HG03060 (cell line): Measurements from ENCODE around the gene SND1.

ENCODE experiments used
- ATAC-seq: cut with Tn5 transposase; IDR thresholded peaks from one replicate; pipeline ENCODE4 v1.9.1; 2021; ENCODE audit warnings: low read depth, moderate number of reproducible peaks; ENCODE audit not compliant: unreplicated experiment

The SND1 gene

GRCh38 chr7:127682140-127682539, 30.1 kb downstream of the SND1 start:
- no peak for ATAC-seq

GRCh38 chr7:127683776-127684681, 32.0 kb downstream of the SND1 start:
- ATAC-seq = peak; percentile 67

GRCh38 chr7:127689194-127689772, 37.3 kb downstream of the SND1 start:
- ATAC-seq = no peak

GRCh38 chr7:127690337-127690736, 38.3 kb downstream of the SND1 start:
- no peak for ATAC-seq

- no peak for ATAC-seq
Observed at GRCh38 chr7:127690806-127691205, 38.8 kb downstream of the SND1 start.

- no peak for ATAC-seq
Observed at GRCh38 chr7:127692200-127692599, 40.2 kb downstream of the SND1 start.

GRCh38 chr7:127699853-127700252, 47.9 kb downstream of the SND1 start:
- ATAC-seq = no peak

GRCh38 chr7:127702052-127702652, 50.2 kb downstream of the SND1 start:
- no peak for ATAC-seq

- no peak for ATAC-seq
Observed at GRCh38 chr7:127702938-127703337, 50.9 kb downstream of the SND1 start.

- no peak for ATAC-seq
Observed at GRCh38 chr7:127704211-127704610, 52.2 kb downstream of the SND1 start.

GRCh38 chr7:127705461-127705959, 53.5 kb downstream of the SND1 start:
- ATAC-seq = no peak

- ATAC-seq = no peak
Observed at GRCh38 chr7:127706766-127707165, 54.8 kb downstream of the SND1 start.

- no peak for ATAC-seq
Observed at GRCh38 chr7:127708201-127708600, 56.2 kb downstream of the SND1 start.

- no peak for ATAC-seq
Observed at GRCh38 chr7:127708788-127709187, 56.8 kb downstream of the SND1 start.

GRCh38 chr7:127710635-127711034, 58.6 kb downstream of the SND1 start:
- ATAC-seq = no peak

GRCh38 chr7:127711872-127712271, 59.9 kb downstream of the SND1 start:
- no peak for ATAC-seq

GRCh38 chr7:127713006-127713405, 61.0 kb downstream of the SND1 start:
- ATAC-seq = no peak

GRCh38 chr7:127713758-127714157, 61.8 kb downstream of the SND1 start:
- no peak for ATAC-seq

GRCh38 chr7:127715272-127715671, 63.3 kb downstream of the SND1 start:
- ATAC-seq = no peak

GRCh38 chr7:127715901-127716300, 63.9 kb downstream of the SND1 start:
- ATAC-seq = no peak
